GM12801 (cell line): ENCODE measurements around the gene RAB40C.

Experiments used
- TF ChIP-seq, protein P1 (sequence below): IDR thresholded peaks from one replicate; pipeline ENCODE4 v1.5.1; 2011; ENCODE audit warnings: control low read depth; ENCODE audit not compliant: insufficient read length; ENCODE audit errors: extremely low read depth

The RAB40C gene

DNA sequence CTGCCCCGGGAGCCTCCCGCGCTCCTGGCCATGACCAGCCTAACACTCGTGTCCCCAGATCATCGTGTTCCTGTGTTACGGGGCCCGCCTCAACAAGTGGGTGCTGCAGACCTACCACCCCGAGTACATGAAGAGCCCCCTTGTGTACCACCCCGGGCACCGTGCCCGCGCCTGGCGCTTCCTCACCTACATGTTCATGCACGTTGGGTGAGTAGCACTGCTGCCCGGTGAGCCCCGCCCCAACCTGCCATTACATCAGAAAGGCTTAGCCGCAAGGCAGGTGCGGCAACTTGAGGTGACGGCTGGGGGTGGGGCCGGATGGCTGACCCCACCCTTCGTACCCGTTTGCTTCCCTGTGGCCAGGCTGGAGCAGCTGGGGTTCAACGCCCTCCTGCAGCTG, 87.0 kb downstream of the RAB40C start:
- TF ChIP-seq, protein P1, sequence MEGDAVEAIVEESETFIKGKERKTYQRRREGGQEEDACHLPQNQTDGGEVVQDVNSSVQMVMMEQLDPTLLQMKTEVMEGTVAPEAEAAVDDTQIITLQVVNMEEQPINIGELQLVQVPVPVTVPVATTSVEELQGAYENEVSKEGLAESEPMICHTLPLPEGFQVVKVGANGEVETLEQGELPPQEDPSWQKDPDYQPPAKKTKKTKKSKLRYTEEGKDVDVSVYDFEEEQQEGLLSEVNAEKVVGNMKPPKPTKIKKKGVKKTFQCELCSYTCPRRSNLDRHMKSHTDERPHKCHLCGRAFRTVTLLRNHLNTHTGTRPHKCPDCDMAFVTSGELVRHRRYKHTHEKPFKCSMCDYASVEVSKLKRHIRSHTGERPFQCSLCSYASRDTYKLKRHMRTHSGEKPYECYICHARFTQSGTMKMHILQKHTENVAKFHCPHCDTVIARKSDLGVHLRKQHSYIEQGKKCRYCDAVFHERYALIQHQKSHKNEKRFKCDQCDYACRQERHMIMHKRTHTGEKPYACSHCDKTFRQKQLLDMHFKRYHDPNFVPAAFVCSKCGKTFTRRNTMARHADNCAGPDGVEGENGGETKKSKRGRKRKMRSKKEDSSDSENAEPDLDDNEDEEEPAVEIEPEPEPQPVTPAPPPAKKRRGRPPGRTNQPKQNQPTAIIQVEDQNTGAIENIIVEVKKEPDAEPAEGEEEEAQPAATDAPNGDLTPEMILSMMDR: no peak

DNA sequence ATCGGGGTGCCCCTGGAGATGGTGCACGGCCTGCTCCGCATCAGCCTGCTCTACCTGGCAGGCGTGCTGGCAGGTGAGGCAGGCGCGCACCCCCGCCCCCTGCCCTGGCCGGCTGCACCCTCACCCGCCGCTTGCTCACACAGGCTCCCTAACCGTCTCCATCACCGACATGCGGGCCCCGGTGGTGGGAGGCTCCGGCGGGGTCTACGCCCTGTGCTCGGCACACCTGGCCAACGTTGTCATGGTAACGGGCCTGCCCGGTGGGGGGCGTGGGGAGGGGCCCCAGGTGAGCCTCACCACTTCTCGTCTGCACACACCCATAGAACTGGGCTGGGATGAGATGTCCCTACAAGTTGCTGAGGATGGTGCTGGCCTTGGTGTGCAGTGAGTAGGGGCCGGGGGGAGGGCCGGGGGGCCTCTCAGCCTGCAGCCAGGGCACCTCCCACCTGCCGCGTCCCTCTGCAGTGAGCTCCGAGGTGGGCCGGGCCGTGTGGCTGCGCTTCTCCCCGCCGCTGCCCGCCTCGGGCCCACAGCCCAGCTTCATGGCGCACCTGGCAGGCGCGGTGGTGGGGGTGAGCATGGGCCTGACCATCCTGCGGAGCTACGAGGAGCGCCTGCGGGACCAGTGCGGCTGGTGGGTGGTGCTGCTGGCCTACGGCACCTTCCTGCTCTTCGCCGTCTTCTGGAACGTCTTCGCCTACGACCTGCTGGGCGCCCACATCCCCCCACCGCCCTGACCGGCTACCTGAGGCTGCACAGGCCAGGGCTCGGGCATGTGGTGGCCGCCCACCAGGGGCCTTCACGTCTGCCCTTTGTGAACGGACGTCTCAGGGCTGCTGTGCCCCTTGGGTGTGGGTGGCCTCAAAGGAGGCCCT, 87.7 kb downstream of the RAB40C start:
- TF ChIP-seq, protein P1: no peak

DNA sequence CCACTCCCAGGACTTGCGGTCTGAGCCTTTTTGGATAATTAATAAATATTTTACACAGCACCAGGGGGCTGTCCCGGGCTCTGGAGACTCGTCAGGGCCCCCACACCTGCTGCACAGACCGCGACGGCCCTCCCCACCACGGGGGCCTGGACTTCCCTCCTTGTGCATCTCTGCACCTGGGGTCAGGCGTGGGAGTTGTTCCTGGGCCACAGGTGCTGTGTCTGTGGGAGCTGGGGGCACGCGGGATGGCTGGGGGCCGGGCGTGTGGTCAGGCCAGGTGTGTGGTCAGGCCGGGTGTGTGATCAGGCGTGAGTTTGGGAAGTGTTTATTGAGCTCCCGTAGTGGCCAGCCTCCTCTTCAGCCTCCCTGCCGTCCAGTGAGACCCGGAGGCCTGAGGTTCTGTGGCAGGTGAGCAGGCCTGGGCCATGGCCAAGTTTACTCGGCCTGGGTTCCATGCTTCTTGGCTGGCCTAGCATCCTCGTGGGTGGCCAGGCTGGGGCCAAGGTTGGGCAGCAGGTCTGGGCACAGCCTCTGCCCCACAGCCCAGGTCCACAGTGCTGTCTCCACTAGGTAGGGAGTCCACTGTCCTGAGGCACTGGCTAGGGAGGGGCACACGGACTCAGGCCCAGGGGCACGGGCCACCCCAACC, 88.5 kb downstream of the RAB40C start:
- TF ChIP-seq, protein P1: no peak
